Peyer's patch (tissue), 4 donors: ENCODE measurements around the gene MYCN.
"Not testable (repeated sequence)": the region's sequence is repeated elsewhere in the genome, so short reads cannot be mapped to it uniquely, and the experiment has no call there.

Experiments used
- CTCF ChIP-seq, 6 experiments: fragments of 450-650 bp in 4 of 6; fragments of 200-600 bp in 2 of 6; sonication (generic) in 1 of 6; IDR thresholded peaks; one replicate each; pipeline ENCODE4 v1.5.1; 2017 to 2019; ENCODE audit warnings: antibody characterized with exemption in 6 of 6, mild to moderate bottlenecking in 3 of 6, moderate library complexity in 1 of 6
- POLR2A ChIP-seq, 2 donors: fragments of 450-650 bp; IDR thresholded peaks; one replicate each; pipeline ENCODE4 v1.5.1; 2017; ENCODE audit warnings: antibody characterized with exemption in 2 of 2, mild to moderate bottlenecking in 2 of 2, moderate library complexity in 2 of 2

GRCh38 chr2:15951936-15952335 is 11.6 kb downstream of the MYCN start:
- not testable (repeated sequence) for TF ChIP-seq POLR2A, CTCF (IDR thresholded peaks at IDR 0.05)
